HTR-8/SVneo (cell line): ENCODE measurements around the gene TMEM222.
"Not testable (repeated sequence)": the region's sequence is repeated elsewhere in the genome, so short reads cannot be mapped to it uniquely, and the experiment has no call there.

Experiments used
- DNase-seq: peaks from one replicate; pipeline ENCODE4 v3.0.0; 2011; ENCODE audit warnings: low spot score, mixed read lengths; ENCODE audit not compliant: insufficient read length
- FAIRE-seq: peaks from 2 replicates; lab custom pipeline; 2011; peaks lifted over from hg19 to GRCh38; lab: Jason Lieb, UNC

TMEM222 gene

GRCh38 chr1:27372808-27373690 is 51.1 kb downstream of the TMEM222 start:
- FAIRE-seq: no peak

GRCh38 chr1:27374362-27375086 is 52.6 kb downstream of the TMEM222 start, which contains the start of gene FCN3:
FCN3 (minus strand) TSS chr1:27374824; CDS start chr1:27374818, 6 bp downstream.
- FAIRE-seq (no peak), DNase-seq (no peak)

More at GRCh38 chr1:27372808-27373690, 51.1 kb downstream of the TMEM222 start:
- no peak for DNase-seq

GRCh38 chr1:27377760-27378495 is 56.0 kb downstream of the TMEM222 start:
- DNase-seq (no peak), FAIRE-seq (no peak)

- FAIRE-seq (no peak), DNase-seq (no peak)
Measured at GRCh38 chr1:27379564-27380122, 57.7 kb downstream of the TMEM222 start.

- DNase-seq (no peak), FAIRE-seq (no peak)
Measured at GRCh38 chr1:27380224-27380623, 58.3 kb downstream of the TMEM222 start.

GRCh38 chr1:27380766-27381733 is 59.1 kb downstream of the TMEM222 start:
- no peak for DNase-seq
- no peak for FAIRE-seq

GRCh38 chr1:27381969-27382762 is 60.2 kb downstream of the TMEM222 start:
- no peak for DNase-seq
- no peak for FAIRE-seq

GRCh38 chr1:27383039-27383605 is 61.2 kb downstream of the TMEM222 start, which contains the start of gene CD164L2:
CD164L2 (minus strand) TSS chr1:27383333; CDS start chr1:27383239, 94 bp downstream.
- DNase-seq (no peak), FAIRE-seq (no peak)

GRCh38 chr1:27383661-27384060 is 61.7 kb downstream of the TMEM222 start:
- FAIRE-seq (no peak), DNase-seq (no peak)

- DNase-seq, FAIRE-seq: not testable (repeated sequence)
Measured at GRCh38 chr1:27384797-27385196, 62.8 kb downstream of the TMEM222 start.
